HL-60 (cell line): ENCODE measurements around the gene CELF2.

Source experiments
- GABPA ChIP-seq: IDR thresholded peaks from 2 replicates; pipeline ENCODE4 v1.6.1; 2012; ENCODE audit warnings: low read depth
- POLR2AphosphoS5 ChIP-seq: IDR thresholded peaks from 2 replicates; pipeline ENCODE4 v1.6.1; 2012; ENCODE audit warnings: low read depth
- REST ChIP-seq: IDR thresholded peaks from 2 replicates; pipeline ENCODE4 v1.6.1; 2012; ENCODE audit warnings: low read depth; ENCODE audit not compliant: insufficient replicate concordance
- SPI1 ChIP-seq: IDR thresholded peaks from 2 replicates; pipeline ENCODE4 v1.6.1; 2012; ENCODE audit warnings: low read depth, mild to moderate bottlenecking, borderline replicate concordance
- TF ChIP-seq, protein P1 (sequence below): IDR thresholded peaks from one replicate; pipeline ENCODE4 v1.5.1; 2011; ENCODE audit warnings: low read length, control low read depth, inconsistent platforms; ENCODE audit not compliant: insufficient read depth

DNA sequence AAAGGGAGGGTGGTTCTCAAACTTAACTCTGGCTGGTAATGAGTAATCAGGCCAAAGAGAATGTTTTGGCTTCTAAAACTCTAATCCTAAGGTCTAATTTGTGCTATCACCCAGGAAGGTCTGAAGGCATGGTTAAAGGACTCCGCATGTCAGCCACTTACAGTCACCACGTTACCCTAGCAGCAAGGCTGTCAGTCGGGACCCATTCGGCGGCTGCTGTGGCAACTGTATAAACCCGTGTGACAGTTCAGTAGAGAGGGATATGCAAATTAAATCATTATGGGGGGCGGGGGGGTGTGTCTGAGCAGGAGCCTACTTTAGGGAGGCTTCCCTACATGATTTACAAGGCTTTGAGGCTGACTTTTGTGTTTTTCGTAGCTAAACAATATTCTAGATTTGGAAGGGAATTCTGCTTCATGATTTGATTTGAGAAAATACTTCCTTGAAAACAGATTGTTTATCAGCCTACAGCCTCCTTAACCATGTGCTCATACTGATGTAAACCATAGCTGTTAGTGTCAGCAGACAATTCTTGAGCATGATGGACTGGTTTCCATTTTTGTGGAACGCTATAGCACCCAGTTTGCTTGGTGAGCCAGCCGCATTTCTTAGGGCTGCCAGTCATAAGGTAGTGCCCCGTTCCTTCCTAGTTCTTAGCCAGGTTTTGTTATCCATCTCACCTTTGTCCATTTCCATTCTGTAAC, 309.4 kb downstream of the CELF2 start:
- TF ChIP-seq, protein P1, sequence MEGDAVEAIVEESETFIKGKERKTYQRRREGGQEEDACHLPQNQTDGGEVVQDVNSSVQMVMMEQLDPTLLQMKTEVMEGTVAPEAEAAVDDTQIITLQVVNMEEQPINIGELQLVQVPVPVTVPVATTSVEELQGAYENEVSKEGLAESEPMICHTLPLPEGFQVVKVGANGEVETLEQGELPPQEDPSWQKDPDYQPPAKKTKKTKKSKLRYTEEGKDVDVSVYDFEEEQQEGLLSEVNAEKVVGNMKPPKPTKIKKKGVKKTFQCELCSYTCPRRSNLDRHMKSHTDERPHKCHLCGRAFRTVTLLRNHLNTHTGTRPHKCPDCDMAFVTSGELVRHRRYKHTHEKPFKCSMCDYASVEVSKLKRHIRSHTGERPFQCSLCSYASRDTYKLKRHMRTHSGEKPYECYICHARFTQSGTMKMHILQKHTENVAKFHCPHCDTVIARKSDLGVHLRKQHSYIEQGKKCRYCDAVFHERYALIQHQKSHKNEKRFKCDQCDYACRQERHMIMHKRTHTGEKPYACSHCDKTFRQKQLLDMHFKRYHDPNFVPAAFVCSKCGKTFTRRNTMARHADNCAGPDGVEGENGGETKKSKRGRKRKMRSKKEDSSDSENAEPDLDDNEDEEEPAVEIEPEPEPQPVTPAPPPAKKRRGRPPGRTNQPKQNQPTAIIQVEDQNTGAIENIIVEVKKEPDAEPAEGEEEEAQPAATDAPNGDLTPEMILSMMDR = no peak
- TF ChIP-seq POLR2AphosphoS5 (no peak), REST (no peak), GABPA (no peak), SPI1 (no peak)
